Stimulated activated CD4-positive, alpha-beta T cell treated with anti-CD3 and anti-CD28 coated beads, Interleukin-12 subunit alpha, Interleukin-12 subunit beta, amount 100 ng/mL, for 4 hours (primary cell): ENCODE measurements around the gene CD99.
A peak's percentile ranks its signal among the peaks of the same experiment; 100 is the strongest.
"Not testable (repeated sequence)": the region's sequence is repeated elsewhere in the genome, so short reads cannot be mapped to it uniquely, and the experiment has no call there.

ENCODE experiments used
- DNase-seq: peaks from one replicate; pipeline ENCODE4 v3.0.0-alpha.2; 2020

Gene CD99

DNA sequence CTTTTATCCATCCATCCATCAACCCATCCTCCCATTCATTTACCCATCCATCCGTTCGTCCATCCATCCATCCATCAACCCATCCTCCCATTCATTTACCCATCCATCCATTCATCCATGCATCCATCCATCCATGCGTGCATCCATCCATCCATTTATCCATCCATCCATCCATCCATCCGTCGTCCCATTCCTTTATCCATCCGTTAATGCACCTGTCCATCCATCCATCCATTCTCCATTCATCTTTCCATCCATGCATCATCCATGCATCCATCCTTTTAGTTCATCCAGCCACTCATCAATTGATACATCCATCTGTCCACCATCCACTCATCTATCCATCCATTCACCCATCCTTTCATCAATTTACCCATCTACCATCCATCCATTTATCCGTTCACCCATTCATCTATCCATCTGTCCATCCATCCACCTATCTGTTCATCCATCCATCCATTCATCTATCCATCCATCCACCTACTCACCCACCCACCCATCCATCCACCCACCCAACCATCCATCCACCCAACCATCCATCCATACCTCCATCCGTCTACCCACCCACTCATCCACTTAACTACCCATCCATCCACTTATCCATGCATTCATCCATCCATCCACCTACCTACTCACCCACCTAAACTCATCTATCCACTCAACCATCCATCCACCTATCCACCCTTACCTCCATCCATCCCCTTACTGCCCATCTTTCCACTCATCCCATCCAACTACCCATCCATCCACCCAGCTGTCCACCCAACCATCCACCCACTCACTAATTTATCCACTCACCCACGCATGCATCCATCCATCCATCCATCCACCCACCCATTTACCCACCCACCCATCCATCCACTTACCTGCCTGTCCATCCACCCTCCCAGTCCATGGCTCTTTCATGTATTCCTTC, 9.6 kb downstream of the CD99 start:
- DNase-seq, result no peak

DNA sequence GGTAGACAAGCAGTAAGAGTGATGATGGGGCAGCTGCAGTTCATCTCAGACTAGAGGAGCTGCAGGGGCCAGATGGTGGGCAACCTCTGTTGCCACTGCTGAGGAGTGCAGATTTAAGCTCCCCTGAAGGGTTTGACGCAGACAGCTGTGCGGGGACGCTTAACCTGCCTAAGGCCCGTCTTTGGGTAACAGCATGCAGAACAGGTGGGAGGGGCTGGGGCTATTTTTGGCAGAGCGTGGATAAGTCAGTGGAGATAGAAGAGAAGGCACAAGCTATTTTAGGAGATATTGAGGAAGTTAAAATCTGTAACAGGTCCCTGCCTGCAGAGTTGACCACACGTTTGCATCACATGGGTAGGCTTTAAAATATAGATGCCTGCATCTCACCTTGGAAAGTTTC, 10.5 kb downstream of the CD99 start:
- no peak for DNase-seq

DNA sequence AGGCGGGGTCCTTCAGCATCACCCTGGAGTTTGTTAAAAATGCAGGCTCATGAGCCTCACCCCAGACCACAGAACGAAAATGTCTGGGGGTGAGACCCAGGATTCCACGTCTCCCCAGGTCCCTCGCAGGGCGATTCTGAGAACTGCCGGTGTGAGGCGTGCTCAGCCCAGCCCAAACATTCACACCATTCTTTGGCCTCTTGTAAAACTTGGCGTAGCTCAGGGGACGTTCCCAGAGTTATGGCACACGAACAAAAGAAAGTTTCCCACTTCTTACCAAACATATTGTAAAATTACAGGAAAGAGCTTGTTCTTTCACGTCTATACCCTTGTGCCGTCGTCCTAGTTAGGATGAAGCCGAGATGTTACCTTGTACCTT, 12.9 kb downstream of the CD99 start:
- DNase-seq, result no peak

DNA sequence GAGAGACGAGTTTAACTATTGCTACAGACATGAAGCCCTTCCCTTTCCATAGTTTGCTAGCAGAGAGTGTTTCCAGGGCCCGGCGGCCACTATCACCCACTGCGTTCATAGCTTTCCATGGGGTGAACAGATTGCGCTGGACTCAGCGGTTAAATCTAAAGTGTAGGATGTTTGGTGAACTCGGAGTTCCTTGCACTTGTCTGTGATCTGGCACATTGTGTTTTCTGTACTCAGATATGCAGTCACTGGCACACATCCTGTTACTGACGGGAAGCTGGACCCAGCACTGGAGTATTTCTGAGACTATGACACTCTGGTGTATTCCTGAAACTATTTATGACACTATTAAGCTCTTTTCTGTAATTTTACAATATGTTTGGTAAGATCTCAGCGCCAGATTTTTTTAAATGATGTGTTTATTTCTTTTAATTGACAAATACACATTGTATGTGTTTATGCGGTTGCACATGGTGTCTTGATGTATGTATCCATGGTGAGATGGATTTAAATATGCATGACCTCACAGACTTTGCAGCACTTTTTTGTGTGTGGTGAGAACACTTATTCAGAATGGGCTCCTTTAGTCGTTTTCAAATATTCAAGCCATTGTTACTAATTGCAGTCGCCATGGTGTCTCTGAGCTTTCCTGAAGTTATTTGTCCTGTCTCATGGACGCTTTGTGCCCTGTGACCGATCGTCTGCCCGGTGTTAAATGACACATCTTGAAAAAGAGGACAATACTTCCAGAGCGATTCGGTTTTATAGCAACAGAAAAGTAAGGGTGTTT, 14.1 kb downstream of the CD99 start:
- no peak for DNase-seq

DNA sequence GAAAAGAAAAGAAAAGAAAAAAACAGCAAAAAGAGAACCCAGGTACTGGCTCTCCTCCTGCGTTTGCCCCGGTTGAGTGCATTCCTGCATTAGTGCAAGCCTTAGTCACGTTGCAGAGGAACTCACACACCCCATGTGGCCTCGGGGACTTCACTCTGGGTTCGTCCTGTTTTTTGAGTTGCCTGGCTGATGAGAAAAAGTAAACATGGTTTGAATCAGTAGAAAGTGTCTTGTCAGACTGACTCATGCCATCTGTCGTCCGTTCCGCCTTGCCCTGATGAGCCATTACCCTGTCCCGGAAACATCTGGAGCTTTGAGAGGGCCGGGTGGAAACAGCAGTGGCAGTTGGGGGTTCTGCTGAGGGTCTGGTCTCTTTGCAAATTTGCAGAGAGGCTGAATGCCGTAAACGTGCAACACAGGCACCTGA, 16.3 kb downstream of the CD99 start:
- peak; percentile 34 for DNase-seq

DNA sequence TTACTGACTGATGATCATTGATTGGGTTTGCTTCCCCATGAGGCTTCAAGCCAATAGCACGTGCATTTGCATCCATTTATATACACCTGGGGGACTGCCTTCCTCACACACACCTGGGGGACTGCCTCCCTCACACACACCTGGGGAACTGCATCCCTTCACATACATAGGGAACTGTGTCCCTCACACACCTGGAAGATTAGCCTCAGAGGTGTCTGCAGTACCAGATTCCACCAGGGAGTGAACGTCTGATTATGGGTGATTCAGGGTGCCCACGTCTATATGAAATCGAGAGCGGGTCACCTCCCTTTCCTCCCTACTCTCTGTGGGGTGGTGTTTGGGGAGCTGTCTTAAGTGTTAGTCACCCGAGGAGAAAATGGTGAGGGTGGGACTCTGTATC, 16.9 kb downstream of the CD99 start:
- no peak for DNase-seq

DNA sequence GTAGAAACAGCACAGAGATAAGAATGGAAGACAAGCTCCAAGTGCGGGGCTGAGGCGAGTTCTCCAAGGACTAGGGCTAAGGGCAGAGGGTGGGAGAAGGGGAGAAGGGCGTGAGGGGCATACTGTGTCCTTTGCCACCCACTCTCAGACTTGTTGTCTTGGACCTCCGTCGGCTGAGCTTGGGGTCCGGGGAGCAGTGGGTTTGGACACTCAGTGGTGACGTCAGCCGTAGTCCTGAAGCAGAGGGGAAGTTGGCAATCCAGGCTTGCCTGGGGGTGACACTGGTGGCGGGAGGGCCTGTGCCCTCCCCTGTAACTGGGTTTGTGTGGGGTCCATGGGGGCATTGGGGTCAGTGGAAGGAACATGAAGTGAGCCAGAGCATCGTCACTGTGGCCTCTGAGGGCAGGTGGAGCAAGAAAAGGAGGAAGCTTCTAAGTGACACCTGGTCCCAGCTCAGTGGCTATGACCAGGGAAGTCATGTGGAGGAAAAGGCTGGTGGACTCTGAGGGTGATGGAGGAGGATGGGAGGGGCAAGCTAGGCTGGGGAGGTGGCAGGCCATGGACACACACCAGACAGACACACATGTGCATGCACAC, 17.6 kb downstream of the CD99 start:
- no peak for DNase-seq

DNA sequence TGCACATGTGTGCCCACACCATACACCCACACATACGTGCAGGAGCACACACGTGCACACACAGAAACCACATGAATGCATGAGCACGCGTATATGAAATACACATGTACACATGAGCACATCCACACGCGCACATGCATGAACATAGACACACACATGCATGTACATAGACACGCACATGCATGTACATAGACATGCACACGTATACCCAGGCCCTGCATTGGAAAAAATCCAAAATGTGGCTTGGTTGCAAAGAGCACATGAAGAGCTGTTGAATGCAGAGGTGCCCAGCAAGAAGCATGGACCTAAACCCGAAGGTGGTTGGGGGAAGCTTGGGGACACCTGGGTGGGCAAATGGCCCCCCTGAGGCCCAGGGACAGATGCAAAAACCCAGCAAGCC, 18.5 kb downstream of the CD99 start:
- DNase-seq, result no peak

DNA sequence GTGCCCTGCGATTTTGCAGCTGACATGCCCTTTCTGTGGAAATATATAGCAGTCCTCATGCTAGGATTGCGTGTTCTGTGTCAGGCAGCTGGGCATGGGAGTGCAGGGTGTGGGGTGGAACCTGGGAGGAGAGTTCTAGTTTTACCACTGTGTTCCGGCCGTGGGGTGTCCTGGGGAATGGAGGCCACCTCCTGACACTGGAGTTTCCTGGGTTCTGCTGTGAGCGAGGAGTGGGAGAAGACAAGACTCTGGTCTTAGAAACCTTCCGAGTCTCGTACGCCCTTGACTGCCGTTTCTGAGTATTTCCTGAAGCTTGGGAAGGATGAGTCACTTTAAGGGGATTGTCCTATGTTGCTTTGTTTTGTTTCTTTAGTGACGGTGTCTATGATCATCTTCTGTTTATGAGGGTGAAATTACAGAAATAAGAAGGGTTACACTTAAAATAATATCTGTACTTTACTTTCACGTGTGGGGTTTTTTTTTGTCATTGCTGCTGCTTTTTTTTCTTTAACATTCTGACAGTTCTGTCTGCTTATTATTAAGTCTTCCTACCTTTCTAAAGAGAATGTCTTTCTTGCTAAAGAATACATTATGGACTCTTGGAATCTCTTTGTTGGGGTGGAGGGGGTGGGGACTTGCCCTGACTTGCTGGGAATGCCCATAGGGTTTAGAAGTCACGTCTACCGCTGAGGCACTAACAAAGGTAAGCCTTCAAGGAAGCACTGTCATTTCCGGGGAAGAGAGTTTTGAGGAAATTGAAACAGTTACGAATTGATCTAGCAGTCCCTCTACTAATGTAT, 19.1 kb downstream of the CD99 start:
- no peak for DNase-seq

DNA sequence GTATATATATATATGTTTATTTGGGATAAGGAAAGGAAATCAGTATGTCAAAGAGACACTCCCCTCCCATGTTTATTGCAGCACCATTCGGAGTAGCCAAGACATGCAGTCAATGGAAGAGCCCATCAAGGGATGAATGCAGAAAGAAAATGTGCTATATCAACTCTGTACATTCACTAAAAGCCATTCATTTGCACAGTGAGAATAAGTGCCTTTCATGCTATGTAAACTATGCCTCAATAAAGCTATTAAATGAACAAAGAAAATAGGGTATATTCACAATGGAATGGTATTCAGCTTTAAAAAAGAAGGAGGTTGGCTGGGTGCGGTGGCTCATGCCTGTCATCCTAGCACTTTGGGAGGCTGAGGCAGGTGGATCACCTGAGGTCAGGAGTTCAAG, 20.3 kb downstream of the CD99 start:
- DNase-seq, result no peak

DNA sequence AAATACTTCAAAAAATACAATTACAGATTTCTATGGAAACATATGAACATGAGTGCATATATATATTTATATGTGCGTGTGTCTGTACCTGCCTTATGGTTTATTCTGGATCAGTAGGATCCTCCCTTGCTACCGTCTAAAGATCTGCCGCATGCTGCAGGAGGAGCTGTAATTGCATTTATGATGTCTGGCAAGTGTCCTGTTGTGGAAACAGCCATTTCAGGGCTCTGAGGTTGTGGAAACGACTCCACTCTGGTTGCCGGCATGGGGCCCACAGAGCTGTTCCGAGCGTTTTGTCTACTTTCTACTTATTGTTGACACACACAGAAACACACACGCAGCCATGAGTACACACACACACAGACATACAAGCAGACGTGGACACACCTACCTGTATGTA, 21.3 kb downstream of the CD99 start:
- no peak for DNase-seq

DNA sequence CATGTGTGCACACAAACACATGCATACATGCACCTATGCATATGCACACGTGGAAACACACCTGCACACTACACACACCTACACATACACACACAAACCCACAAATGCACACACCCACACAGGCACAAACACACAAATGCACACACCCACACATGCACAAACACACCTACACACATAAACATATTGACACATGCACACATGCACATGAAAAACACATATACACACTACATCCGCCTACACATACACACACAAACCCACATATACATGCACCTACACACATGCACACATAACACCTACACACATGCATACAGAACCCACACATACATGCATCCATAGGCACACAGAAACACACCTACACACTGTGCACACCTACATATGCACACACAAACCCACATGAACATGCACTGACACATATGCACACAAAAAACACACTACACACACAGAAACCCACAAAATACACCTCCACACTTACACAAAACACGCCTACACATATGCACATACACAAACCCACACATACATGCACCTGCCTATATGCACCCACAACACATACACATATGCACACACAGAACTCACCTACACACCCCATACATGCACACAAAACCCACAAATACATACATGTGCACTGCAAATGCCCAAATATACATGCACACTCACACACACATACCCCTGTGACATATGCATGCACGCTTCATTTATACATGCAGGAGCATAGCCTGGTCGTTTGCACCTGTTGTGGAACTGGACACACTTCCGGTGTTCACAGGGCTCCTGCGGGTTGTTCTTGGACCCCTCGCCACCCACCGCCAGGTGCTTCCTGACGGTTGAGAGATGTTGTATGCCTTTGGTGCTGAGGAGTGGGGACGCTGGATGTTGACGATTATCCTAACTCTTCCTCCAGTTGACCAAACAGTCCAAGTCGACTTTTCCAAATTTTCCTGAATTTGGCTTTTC, 22.1 kb downstream of the CD99 start:
- DNase-seq, result no peak

DNA sequence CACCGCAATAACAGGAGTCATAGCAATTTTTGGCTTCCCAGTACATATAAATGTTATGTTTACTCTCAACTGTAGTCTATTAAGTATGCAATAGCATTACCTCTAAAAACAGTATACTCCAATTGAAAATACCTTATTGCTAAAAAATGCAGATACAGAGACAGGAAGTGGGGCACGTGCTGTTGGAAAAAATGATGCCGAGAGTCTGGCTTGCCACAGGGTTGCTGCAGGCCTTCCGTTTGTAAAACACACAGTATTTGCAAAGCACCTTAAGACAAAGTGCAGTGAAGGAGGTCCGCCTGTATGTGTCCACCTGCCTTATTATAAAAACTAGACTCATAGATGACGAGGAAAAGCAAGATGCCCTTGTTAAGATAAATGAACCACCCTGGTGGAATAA, 23.5 kb downstream of the CD99 start:
- DNase-seq, result no peak

DNA sequence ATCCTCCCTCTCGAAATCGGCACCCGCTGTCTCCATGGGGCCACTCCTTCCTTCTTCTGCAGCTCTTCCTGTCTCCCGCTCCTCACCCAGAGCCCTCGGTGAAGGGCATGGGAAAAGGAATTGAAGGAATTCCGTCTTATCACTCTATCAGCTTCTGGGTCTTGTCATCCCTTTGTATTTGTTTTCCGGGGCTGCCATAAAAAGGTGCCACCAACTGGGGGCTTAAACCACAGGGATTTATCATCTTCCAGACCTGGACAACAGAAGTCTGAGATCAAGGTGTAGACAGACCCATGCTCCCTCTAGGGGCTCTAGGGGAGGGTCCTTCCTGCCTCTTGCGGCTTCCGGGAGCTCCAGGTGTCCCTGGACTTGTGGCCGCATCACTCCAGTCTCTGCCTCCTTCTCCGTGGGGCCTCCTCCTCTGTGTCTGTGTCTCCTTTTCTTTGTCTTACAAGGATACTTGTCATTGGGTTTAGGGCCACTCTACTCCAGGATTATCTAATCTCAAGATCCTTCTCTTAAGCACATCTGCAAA, 24.0 kb downstream of the CD99 start:
- DNase-seq, result no peak

DNA sequence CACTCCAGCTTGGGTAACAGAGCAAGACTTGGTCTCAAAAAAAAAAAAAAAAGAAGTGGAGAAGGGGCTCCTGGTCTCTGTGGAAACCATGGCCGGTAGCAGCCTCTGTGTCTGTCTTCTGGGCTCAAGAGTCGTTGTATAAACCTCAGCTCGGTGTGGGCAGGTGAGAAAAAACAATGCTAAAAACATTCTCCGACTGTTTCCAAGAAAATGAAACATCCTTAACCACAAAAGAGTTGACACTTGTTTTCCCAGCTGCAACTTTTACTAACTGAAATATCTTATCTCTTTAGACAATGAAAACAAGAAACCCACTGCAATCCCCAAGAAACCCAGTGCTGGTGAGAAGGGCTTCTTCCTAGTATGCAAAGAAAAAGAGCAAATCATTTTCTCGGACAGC, 26.2 kb downstream of the CD99 start:
- no peak for DNase-seq

DNA sequence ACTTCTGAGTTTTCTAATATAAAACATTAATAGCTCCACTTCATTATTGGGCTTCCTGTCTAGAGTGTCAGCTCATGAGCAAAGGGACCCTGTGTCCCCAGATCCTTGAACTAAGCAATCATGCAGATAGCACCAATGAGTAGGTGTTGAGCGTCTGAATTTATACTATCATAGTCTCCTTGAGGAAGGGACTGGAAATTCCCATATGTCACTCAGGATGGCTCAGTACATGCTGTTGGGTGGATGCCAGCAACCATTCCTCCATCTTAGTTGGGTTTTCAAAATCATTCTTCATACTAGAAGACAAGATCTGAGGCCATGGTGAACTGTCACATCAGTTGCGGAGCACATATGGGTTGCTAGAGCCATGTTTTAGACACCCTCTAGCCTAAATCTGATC, 27.7 kb downstream of the CD99 start:
- no peak for DNase-seq

DNA sequence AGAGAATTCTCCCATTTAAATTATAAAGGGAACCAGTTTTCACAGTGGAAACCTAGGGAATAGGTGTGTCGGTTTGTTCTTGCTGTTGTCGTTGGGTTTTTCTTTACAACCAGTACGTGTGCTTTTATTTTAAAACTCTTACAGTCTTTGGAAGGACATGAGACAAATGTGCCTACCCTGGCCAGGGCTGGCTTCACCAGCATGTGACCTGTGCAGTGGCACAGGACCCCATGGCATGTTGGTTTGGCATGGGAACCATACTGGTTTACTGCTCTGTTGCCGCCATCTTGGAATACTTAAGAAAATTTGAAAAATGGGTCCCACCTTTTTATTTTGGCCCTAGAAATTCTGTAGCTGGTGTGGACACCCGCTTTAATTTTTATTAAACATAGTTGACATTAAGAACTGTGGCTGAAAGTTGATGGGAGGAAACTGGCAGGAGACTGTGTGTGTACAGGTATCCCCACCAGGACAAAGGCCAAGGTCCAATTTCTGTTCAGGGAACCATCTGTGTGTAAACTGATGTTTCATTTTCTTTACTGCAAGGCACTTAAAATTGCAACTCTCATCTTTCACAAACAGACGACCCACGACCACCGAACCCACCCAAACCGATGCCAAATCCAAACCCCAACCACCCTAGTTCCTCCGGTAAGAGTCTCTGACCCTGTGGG, 28.8 kb downstream of the CD99 start:
- DNase-seq, result no peak

DNA sequence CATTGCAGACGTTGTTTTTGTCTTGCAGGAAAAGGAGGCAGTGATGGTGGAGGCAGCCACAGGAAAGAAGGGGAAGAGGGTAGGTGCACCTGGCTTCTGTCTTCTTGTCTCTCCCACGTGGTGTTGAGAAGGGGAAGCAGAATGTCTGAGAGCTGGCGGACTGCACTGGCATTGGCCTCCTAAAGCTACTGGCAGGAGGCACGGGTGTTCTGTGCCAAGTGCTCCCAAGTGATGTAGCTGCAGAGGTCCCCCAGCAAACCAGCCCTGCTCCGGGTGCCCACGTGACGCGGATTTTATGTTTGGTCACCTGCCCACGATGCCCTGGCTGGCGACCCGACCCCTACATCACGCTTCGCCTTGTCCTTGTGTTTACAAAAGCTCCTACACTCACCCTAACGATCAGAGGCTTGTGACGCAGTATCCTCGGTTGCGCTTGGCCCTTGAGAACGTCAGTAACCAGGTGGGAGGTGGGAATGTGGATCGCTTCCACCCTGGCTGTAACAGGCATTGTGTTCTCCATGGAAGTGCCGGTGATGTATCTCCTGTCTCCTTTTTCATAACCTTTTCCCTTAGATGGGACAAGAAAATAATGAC, 32.3 kb downstream of the CD99 start:
- DNase-seq, result no peak

DNA sequence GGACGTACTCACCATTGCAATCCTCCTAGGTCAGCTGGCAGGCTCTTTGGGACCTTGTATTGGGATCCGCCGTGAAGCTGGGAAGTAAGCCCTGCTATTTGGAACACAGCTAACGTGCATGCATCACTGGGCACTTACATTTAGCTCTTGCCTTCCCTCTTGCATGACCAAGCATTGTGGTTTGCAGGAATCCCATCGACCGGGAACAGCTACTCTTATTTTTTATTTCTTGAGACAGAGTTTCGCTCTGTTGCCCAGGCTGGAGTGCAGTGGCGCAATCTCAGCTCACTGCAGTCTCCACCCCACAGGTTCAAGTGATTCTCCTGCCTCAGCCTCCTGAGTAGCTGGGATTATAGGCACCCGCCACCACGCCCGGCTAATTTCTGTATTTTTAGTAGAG, 36.2 kb downstream of the CD99 start:
- not testable (repeated sequence) for DNase-seq

DNA sequence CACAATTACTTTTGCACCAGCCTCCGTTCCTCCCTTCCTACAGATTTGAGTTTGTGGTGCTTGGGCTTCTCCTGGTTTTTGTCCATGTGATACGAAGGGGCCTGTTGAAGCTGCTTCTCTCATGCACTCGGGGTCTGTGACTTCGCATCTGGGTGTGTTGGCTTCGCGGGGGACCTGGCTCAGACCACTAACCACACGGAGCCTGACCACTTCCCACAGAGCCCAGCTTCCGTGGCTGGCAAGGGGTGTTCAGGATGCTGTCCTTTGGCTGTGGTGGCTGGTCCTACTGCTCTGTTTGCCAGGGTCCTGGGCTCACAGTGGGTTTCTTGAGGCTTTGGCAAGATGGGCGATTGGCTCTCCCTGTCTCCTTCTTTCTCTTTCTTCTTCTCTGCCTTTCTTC, 41.0 kb downstream of the CD99 start:
- no peak for DNase-seq

DNA sequence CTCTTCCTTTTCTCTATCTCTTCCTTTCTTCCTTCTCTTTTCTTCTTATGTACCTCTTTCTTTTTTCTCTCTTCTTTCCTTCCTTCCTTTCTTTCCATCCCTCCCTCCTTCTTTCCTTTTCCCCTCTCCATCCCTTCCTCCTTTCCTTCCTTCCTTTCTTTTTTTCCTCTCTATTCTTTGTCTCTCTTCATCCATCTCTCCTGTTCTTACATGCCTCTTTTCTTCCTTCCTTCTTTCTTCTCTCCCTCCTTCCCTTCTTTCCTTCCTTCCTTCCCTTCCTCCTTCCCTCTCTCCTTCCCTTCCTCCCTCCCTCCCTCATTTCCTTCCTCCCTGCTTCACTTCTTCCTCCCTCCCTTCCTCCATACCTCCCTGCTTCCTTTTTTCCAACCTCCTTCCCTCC, 41.6 kb downstream of the CD99 start:
- DNase-seq, result no peak
